IMR-90 (cell line): ENCODE results near the gene EP300.

ENCODE experiments used
- CEBPB ChIP-seq: IDR thresholded peaks from 2 replicates; pipeline ENCODE4 v1.6.1; 2012; ENCODE audit warnings: low read depth, low read length, improper control_type of control experiment
- CTCF ChIP-seq: conservative IDR thresholded peaks from 2 replicates; pipeline ENCODE4 v1.5.1; 2012; ENCODE audit warnings: mild to moderate bottlenecking, low read depth, low read length, improper control_type of control experiment
- ELK1 ChIP-seq: fragments of 150-350 bp; IDR thresholded peaks from 2 replicates; pipeline ENCODE4 v1.6.1; 2016; ENCODE audit warnings: low read depth, mild to moderate bottlenecking, low read length, moderate library complexity, borderline replicate concordance
- FOS ChIP-seq: fragments of 150-350 bp; IDR thresholded peaks from 2 replicates; pipeline ENCODE4 v1.6.1; 2016; ENCODE audit warnings: low read depth, low read length
- MAFK ChIP-seq: IDR thresholded peaks from 2 replicates; pipeline ENCODE4 v1.6.1; 2012; ENCODE audit warnings: low read depth, low read length, improper control_type of control experiment
- MAZ ChIP-seq: IDR thresholded peaks from 2 replicates; pipeline ENCODE4 v1.6.1; 2012; ENCODE audit warnings: low read depth, mild to moderate bottlenecking, low read length, improper control_type of control experiment, moderate library complexity, borderline replicate concordance
- MXI1 ChIP-seq: IDR thresholded peaks from 2 replicates; pipeline ENCODE4 v1.6.1; 2012; ENCODE audit warnings: low read depth, mild to moderate bottlenecking, low read length, moderate library complexity, borderline replicate concordance
- NFE2L2 ChIP-seq: fragments of 150-350 bp; IDR thresholded peaks from 2 replicates; pipeline ENCODE4 v1.6.1; 2016; ENCODE audit warnings: low read depth, mild to moderate bottlenecking, low read length
- POLR2A ChIP-seq: IDR thresholded peaks from 2 replicates; pipeline ENCODE4 v1.6.1; 2012; ENCODE audit warnings: mild to moderate bottlenecking, low read depth, low read length
- RAD21 ChIP-seq: IDR thresholded peaks from 2 replicates; pipeline ENCODE4 v1.6.1; 2012; ENCODE audit warnings: low read length, improper control_type of control experiment
- RCOR1 ChIP-seq: IDR thresholded peaks from 2 replicates; pipeline ENCODE4 v1.6.1; 2012; ENCODE audit warnings: mild to moderate bottlenecking, low read length, improper control_type of control experiment; ENCODE audit not compliant: insufficient replicate concordance

GRCh38 chr22:41085842-41086241 is 6.5 kb upstream of the EP300 start:
- TF ChIP-seq MAZ = no peak
- no peak for TF ChIP-seq CTCF
- no peak for TF ChIP-seq POLR2A
- no peak for TF ChIP-seq NFE2L2
- no peak for TF ChIP-seq FOS
- TF ChIP-seq ELK1 = no peak
- no peak for TF ChIP-seq MAFK
- no peak for TF ChIP-seq RAD21
- no peak for TF ChIP-seq CEBPB
- TF ChIP-seq MXI1 = no peak
- TF ChIP-seq RCOR1 = no peak
